OCI-LY7 (cell line): ENCODE data around the gene ANKRD13B. TPM values are rescaled to one million over a fixed set of nuclear protein-coding genes. Genes with fewer than 3 reads are reported as not detected.

ENCODE experiments used
- BruUV-seq: library from RNA; stranded (reverse); fragments of 400-500 nt; replicated peaks from 2 replicates; lab custom pipeline; 2021; lab: Mats Ljungman, UMichigan
- CTCF ChIA-PET: fragments of 300-600 bp; sonication (Branson Sonifier 250); formaldehyde crosslinking; loops from one replicate; lab custom pipeline; 2022; ENCODE audit warnings: antibody characterized with exemption; ENCODE audit not compliant: unreplicated experiment; lab: Charles Lee
- POLR2A ChIA-PET: fragments of 300-600 bp; sonication (Branson Sonifier 250); formaldehyde crosslinking; loops from one replicate; lab custom pipeline; 2022; ENCODE audit warnings: antibody characterized with exemption; lab: Charles Lee
- DNase-seq: peaks from one replicate; pipeline ENCODE4 v3.0.0-alpha.2; 2015; ENCODE audit warnings: low spot score
- H2AFZ ChIP-seq: fragments of 200-600 bp; sonication (generic), shearing (Covaris generic); 2 replicates; pipeline ENCODE4 v1.6.1; 2014; ENCODE audit warnings: mild to moderate bottlenecking, antibody characterized with exemption, low read length, moderate library complexity
- H3K27ac ChIP-seq: fragments of 200-600 bp; sonication (generic); 2 replicates; pipeline ENCODE4 v1.5.1; 2014; ENCODE audit warnings: mixed run types, low read depth, mild to moderate bottlenecking, moderate library complexity, low read length, inconsistent platforms; ENCODE audit not compliant: poor library complexity, severe bottlenecking
- H3K36me3 ChIP-seq: fragments of 200-600 bp; sonication (generic); 2 replicates; pipeline ENCODE4 v1.6.1; 2014; ENCODE audit warnings: mild to moderate bottlenecking, antibody characterized with exemption, low read length, moderate library complexity, mixed read lengths; ENCODE audit not compliant: insufficient read depth
- H3K4me1 ChIP-seq: fragments of 200-600 bp; sonication (generic); 2 replicates; pipeline ENCODE4 v1.5.1; 2014; ENCODE audit warnings: mild to moderate bottlenecking, low read length; ENCODE audit not compliant: insufficient read depth, poor library complexity, severe bottlenecking
- H3K4me2 ChIP-seq: fragments of 200-600 bp; sonication (generic); 2 replicates; pipeline ENCODE4 v1.6.1; 2014; ENCODE audit warnings: mild to moderate bottlenecking, low read length
- H3K4me3 ChIP-seq: fragments of 200-600 bp; sonication (generic); 2 replicates; pipeline ENCODE4 v1.5.1; 2014; ENCODE audit warnings: mild to moderate bottlenecking, low read depth, low read length; ENCODE audit not compliant: poor library complexity, severe bottlenecking
- H3K79me2 ChIP-seq: fragments of 200-600 bp; sonication (generic); 2 replicates; pipeline ENCODE4 v1.6.1; 2016; ENCODE audit warnings: low read depth, mild to moderate bottlenecking, low read length, moderate library complexity, mixed read lengths; ENCODE audit not compliant: insufficient read depth
- H3K9me2 ChIP-seq: fragments of 200-600 bp; sonication (generic); 2 replicates; pipeline ENCODE4 v1.6.1; 2016; ENCODE audit warnings: mild to moderate bottlenecking, low read length, mixed read lengths; ENCODE audit not compliant: insufficient read depth
- H3K9me3 ChIP-seq: fragments of 200-600 bp; sonication (generic); 2 replicates; pipeline ENCODE4 v1.6.1; 2014; ENCODE audit warnings: mild to moderate bottlenecking, mixed run types, low read length, mixed read lengths
- H4K20me1 ChIP-seq: fragments of 200-600 bp; sonication (generic); 2 replicates; pipeline ENCODE4 v1.6.1; 2014; ENCODE audit warnings: mild to moderate bottlenecking, antibody characterized with exemption, low read length, moderate library complexity, mixed read lengths; ENCODE audit not compliant: insufficient read depth
- EZH2phosphoT487 ChIP-seq: fragments of 200-600 bp; sonication (generic); IDR thresholded peaks from 2 replicates; pipeline ENCODE4 v1.6.1; 2018; ENCODE audit warnings: low read depth, borderline replicate concordance, mild to moderate bottlenecking, mixed run types, antibody characterized with exemption, low read length, moderate library complexity, mixed read lengths
- intact Hi-C: fragments of 100-400 bp; cut with micrococcal nuclease; formaldehyde crosslinking; loops from one replicate; pipeline ENCODE4 v1.10.0; 2022; ENCODE audit not compliant: unreplicated experiment
- small RNA-seq: library from RNA; depleted of rRNA; stranded (forward); fragments of <200 nt; gene quantifications from one replicate; pipeline ENCODE3, GENCODE V24; 2014
- total RNA-seq, 2 experiments: library from RNA; depleted of rRNA in 1 of 2; stranded (reverse); fragments of >200 nt in 1 of 2; shearing (Covaris generic) in 1 of 2; gene quantifications; 2 replicates each; pipeline ENCODE4 v1.2.3, GENCODE V29; 2014 to 2022
- TF ChIP-seq, protein P1 (sequence below): fragments of 200-600 bp; sonication (generic); conservative IDR thresholded peaks from 2 replicates; pipeline ENCODE4 v1.5.1; 2014; ENCODE audit warnings: mild to moderate bottlenecking, antibody characterized with exemption, low read length, moderate library complexity, mixed read lengths

Gene ANKRD13B
- total RNA-seq, 2 experiments from 2014 or later = 22.8 to 30.5 TPM

DNA sequence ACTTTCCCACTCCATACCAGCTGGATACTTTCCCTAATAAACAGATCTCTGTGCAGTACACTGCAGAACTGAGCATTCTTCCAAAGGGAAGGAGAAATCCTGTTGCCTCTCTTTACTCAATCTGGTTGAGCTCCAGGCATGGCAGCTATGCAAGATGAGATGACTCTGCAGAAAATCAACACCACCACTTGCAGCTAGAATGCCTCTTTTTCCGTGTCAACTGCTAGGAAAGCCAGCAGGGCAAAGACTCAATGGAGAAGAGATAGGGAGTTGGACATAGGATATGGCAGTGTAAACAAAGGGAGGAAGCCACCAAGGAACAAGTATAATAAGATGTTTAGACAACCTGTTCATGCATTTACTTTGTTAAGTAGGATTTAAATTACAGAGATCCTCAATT is 70.2 kb downstream of the ANKRD13B start:
- no peak overlapping the region for H3K4me2 ChIP-seq
- H3K4me3 ChIP-seq = no peak overlapping the region
- no peaks in the 10 kb centered on the region for H3K9me3 ChIP-seq
- H3K36me3 ChIP-seq = peaks cover 80% of the 10 kb centered on the region
- CTCF ChIA-PET = interaction anchor here (0.6 kb wide), 1 partner anchor 25 kb away, joined by 5 read pairs; no protein-coding TSS in a partner anchor
- no TSS peak for BruUV-seq
- H2AFZ ChIP-seq = no peak overlapping the region
- no peak overlapping the region for H3K27ac ChIP-seq
- DNase-seq = no peak
- peaks cover 10% of the 10 kb centered on the region for H3K4me1 ChIP-seq
- intact Hi-C loops = no loop called here
- H4K20me1 ChIP-seq = no peaks in the 10 kb centered on the region
- POLR2A ChIA-PET = interaction anchor here (1.0 kb wide), 1 partner anchor 8 kb away, joined by 3 read pairs; no protein-coding TSS in a partner anchor
- H3K79me2 ChIP-seq = no peaks in the 10 kb centered on the region
- no peaks in the 10 kb centered on the region for H3K9me2 ChIP-seq
- TF ChIP-seq, protein P1, sequence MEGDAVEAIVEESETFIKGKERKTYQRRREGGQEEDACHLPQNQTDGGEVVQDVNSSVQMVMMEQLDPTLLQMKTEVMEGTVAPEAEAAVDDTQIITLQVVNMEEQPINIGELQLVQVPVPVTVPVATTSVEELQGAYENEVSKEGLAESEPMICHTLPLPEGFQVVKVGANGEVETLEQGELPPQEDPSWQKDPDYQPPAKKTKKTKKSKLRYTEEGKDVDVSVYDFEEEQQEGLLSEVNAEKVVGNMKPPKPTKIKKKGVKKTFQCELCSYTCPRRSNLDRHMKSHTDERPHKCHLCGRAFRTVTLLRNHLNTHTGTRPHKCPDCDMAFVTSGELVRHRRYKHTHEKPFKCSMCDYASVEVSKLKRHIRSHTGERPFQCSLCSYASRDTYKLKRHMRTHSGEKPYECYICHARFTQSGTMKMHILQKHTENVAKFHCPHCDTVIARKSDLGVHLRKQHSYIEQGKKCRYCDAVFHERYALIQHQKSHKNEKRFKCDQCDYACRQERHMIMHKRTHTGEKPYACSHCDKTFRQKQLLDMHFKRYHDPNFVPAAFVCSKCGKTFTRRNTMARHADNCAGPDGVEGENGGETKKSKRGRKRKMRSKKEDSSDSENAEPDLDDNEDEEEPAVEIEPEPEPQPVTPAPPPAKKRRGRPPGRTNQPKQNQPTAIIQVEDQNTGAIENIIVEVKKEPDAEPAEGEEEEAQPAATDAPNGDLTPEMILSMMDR = no peak
- TF ChIP-seq EZH2phosphoT487 = no peak

Small RNA genes within 50 kb of the gene (small RNA-seq; reads per million reads assigned to genes)
- gene RNU6-920P = not detected

Other genes starting within 250 kb of the ANKRD13B start
- gene TAOK1, start 202.8 kb upstream of the ANKRD13B start, total RNA-seq (2014; rRNA removed; shearing (Covaris generic)) = 30.4 and 30.5 TPM in 2 replicates
- 46.8 and 49.7 TPM in 2 replicates for gene TAOK1, start 202.8 kb upstream of the ANKRD13B start, total RNA-seq (2022)
- gene ABHD15, start 26.1 kb upstream of the ANKRD13B start, total RNA-seq (2014; rRNA removed; shearing (Covaris generic)) = 7.7 and 8.5 TPM in 2 replicates
- 13.9 and 15.3 TPM in 2 replicates for gene ABHD15, start 26.1 kb upstream of the ANKRD13B start, total RNA-seq (2022)
- gene TP53I13, start 24.4 kb upstream of the ANKRD13B start, total RNA-seq (2014; rRNA removed; shearing (Covaris generic)) = 27.5 and 30.9 TPM in 2 replicates
- gene TP53I13, start 24.4 kb upstream of the ANKRD13B start, total RNA-seq (2022) = 20.8 and 26.5 TPM in 2 replicates
- 38.8 and 44.3 TPM in 2 replicates for gene GIT1, start 3.5 kb upstream of the ANKRD13B start, total RNA-seq (2014; rRNA removed; shearing (Covaris generic))
- 60.2 and 69.6 TPM in 2 replicates for gene GIT1, start 3.5 kb upstream of the ANKRD13B start, total RNA-seq (2022)
- 3.9 and 5.9 TPM in 2 replicates for gene CORO6, start 29.8 kb downstream of the ANKRD13B start, total RNA-seq (2014; rRNA removed; shearing (Covaris generic))
- gene CORO6, start 29.8 kb downstream of the ANKRD13B start, total RNA-seq (2022) = 6.2 and 7.5 TPM in 2 replicates